Measurements from ENCODE around the gene FBXL4.
A peak's percentile ranks its signal among the peaks of the same experiment; 100 is the strongest.

The FBXL4 gene

GRCh38 chr6:98947411-98948292 lies at the start of gene FBXL4:
Gene FBXL4, minus strand, starts transcription at chr6:98947946. Its CDS starts 20,958 bp downstream, at chr6:98926988.
- DNase-seq (ENCODE audit: low spot score): peak; percentile 83

GRCh38 chr6:98995116-98995515 lies 47.4 kb upstream of the FBXL4 start:
- DNase-seq (ENCODE audit: low spot score): no peak

GRCh38 chr6:98992535-98992934 lies 44.8 kb upstream of the FBXL4 start:
- no peak for DNase-seq (ENCODE audit: low spot score)

- DNase-seq (ENCODE audit: low spot score): no peak
These were observed 38.4 kb upstream of the FBXL4 start for GRCh38 chr6:98986071-98986615.

- no peak for DNase-seq (ENCODE audit: low spot score)
These were observed 37.6 kb upstream of the FBXL4 start for GRCh38 chr6:98985391-98985790.

- DNase-seq (ENCODE audit: low spot score): no peak
These were observed 36.4 kb upstream of the FBXL4 start for GRCh38 chr6:98984121-98984520.

- DNase-seq (ENCODE audit: low spot score): no peak
These were observed 33.7 kb upstream of the FBXL4 start for GRCh38 chr6:98981473-98981872.

GRCh38 chr6:98980819-98981218 lies 33.1 kb upstream of the FBXL4 start:
- no peak for DNase-seq (ENCODE audit: low spot score)

- no peak for DNase-seq (ENCODE audit: low spot score)
These were observed 30.0 kb upstream of the FBXL4 start for GRCh38 chr6:98977671-98978292.

GRCh38 chr6:98976674-98977385 lies 29.1 kb upstream of the FBXL4 start:
- no peak for DNase-seq (ENCODE audit: low spot score)

GRCh38 chr6:98975421-98975820 lies 27.7 kb upstream of the FBXL4 start:
- DNase-seq (ENCODE audit: low spot score): no peak

- DNase-seq (ENCODE audit: low spot score): no peak
These were observed 26.6 kb upstream of the FBXL4 start for GRCh38 chr6:98974309-98974708.

GRCh38 chr6:98973571-98973970 lies 25.8 kb upstream of the FBXL4 start:
- DNase-seq (ENCODE audit: low spot score): no peak

- DNase-seq (ENCODE audit: low spot score): no peak
These were observed 23.6 kb upstream of the FBXL4 start for GRCh38 chr6:98971303-98971702.

GRCh38 chr6:98970469-98970868 lies 22.7 kb upstream of the FBXL4 start:
- DNase-seq (ENCODE audit: low spot score): no peak

- DNase-seq (ENCODE audit: low spot score): no peak
These were observed 19.9 kb upstream of the FBXL4 start for GRCh38 chr6:98967616-98968015.

GRCh38 chr6:98959631-98960030 lies 11.9 kb upstream of the FBXL4 start:
- no peak for DNase-seq (ENCODE audit: low spot score)

GRCh38 chr6:98958776-98959175 lies 11.0 kb upstream of the FBXL4 start:
- no peak for DNase-seq (ENCODE audit: low spot score)

GRCh38 chr6:98957450-98957849 lies 9.7 kb upstream of the FBXL4 start:
- no peak for DNase-seq (ENCODE audit: low spot score)

GRCh38 chr6:98949589-98949988 lies 1.8 kb upstream of the FBXL4 start:
- no peak for DNase-seq (ENCODE audit: low spot score)

GRCh38 chr6:98946879-98947410 lies 801 bp downstream of the FBXL4 start:
- DNase-seq (ENCODE audit: low spot score): peak; percentile 69

GRCh38 chr6:98946266-98946878 lies 1.4 kb downstream of the FBXL4 start:
- DNase-seq (ENCODE audit: low spot score): no peak
